Mucosa of stomach (tissue), 1 donor: Measurements from ENCODE around the gene POC1B.

Experiments used
- H3K27me3 ChIP-seq: one replicate; pipeline ENCODE4 v1.7.0; 2013; ENCODE audit warnings: mild to moderate bottlenecking, low read length; ENCODE audit not compliant: control insufficient read depth, insufficient read depth
- H3K36me3 ChIP-seq: one replicate; pipeline ENCODE4 v1.7.0; 2013; ENCODE audit warnings: low read length; ENCODE audit not compliant: control insufficient read depth, insufficient read depth
- H3K4me1 ChIP-seq: one replicate; pipeline ENCODE4 v1.7.0; 2013; ENCODE audit warnings: mild to moderate bottlenecking, low read length; ENCODE audit not compliant: control insufficient read depth, insufficient read depth
- H3K4me3 ChIP-seq: one replicate; pipeline ENCODE4 v1.7.0; 2013; ENCODE audit warnings: low read length
- H3K9ac ChIP-seq: one replicate; pipeline ENCODE4 v1.7.0; 2013; ENCODE audit warnings: mild to moderate bottlenecking, low read length, moderate library complexity
- H3K9me3 ChIP-seq: one replicate; pipeline ENCODE4 v1.7.0; 2013; ENCODE audit warnings: mild to moderate bottlenecking, low read length, moderate library complexity; ENCODE audit not compliant: control insufficient read depth
- donor health status: Pancreatic carcinoma.

POC1B gene

GRCh38 chr12:89529738-89530137 lies 3.9 kb upstream of the POC1B start:
- Histone ChIP-seq H3K4me3 (no peak overlapping the region), H3K27me3 (no peaks in the 10 kb centered on the region), H3K4me1 (no peaks in the 10 kb centered on the region), H3K9ac (no peak overlapping the region), H3K36me3 (no peaks in the 10 kb centered on the region), H3K9me3 (no peaks in the 10 kb centered on the region)

- H3K9ac ChIP-seq: no peak overlapping the region
- H3K27me3 ChIP-seq: no peaks in the 10 kb centered on the region
- no peak overlapping the region for H3K4me3 ChIP-seq
- no peaks in the 10 kb centered on the region for H3K36me3 ChIP-seq
- H3K9me3 ChIP-seq: no peaks in the 10 kb centered on the region
- H3K4me1 ChIP-seq: no peaks in the 10 kb centered on the region
These were observed 2.6 kb upstream of the POC1B start for GRCh38 chr12:89528434-89528833.

- peak overlapping the region; percentile 91 for H3K4me3 ChIP-seq
- no peaks in the 10 kb centered on the region for H3K27me3 ChIP-seq
- H3K9ac ChIP-seq: peak overlapping the region; percentile 90
- no peaks in the 10 kb centered on the region for H3K9me3 ChIP-seq
- no peaks in the 10 kb centered on the region for H3K36me3 ChIP-seq
- no peaks in the 10 kb centered on the region for H3K4me1 ChIP-seq
These were observed 483 bp downstream of the POC1B start for GRCh38 chr12:89525305-89525823.

- no peaks in the 10 kb centered on the region for H3K36me3 ChIP-seq
These were observed 1.1 kb downstream of the POC1B start, which contains the start of gene GALNT4 for GRCh38 chr12:89524541-89525304. TSS of gene GALNT4 (minus strand) at chr12:89524796. CDS start at chr12:89524549, 247 bp downstream.

GRCh38 chr12:89523843-89524540 lies 1.9 kb downstream of the POC1B start:
- H3K36me3 ChIP-seq: no peaks in the 10 kb centered on the region
- peak overlapping the region; percentile 91 for H3K4me3 ChIP-seq
- no peaks in the 10 kb centered on the region for H3K27me3 ChIP-seq
- no peaks in the 10 kb centered on the region for H3K4me1 ChIP-seq
- H3K9ac ChIP-seq: peak overlapping the region; percentile 90
- H3K9me3 ChIP-seq: no peaks in the 10 kb centered on the region

More at GRCh38 chr12:89524541-89525304, 1.1 kb downstream of the POC1B start, which contains the start of gene GALNT4:
- Histone ChIP-seq H3K4me3 (peak within 1 kb of the TSS; percentile 91), H3K9ac (peak within 1 kb of the TSS; percentile 90), H3K4me1 (no peaks in the 10 kb centered on the region), H3K9me3 (no peaks in the 10 kb centered on the region), H3K27me3 (no peaks in the 10 kb centered on the region)

GRCh38 chr12:89523393-89523792 lies 2.5 kb downstream of the POC1B start:
- Histone ChIP-seq H3K9me3 (no peaks in the 10 kb centered on the region), H3K4me1 (no peaks in the 10 kb centered on the region), H3K4me3 (peak overlapping the region; percentile 91)

GRCh38 chr12:89521364-89522223 lies 4.3 kb downstream of the POC1B start:
- Histone ChIP-seq H3K27me3 (no peaks in the 10 kb centered on the region), H3K4me3 (peak overlapping the region; percentile 26), H3K9me3 (no peaks in the 10 kb centered on the region), H3K36me3 (no peaks in the 10 kb centered on the region), H3K4me1 (no peaks in the 10 kb centered on the region), H3K9ac (peak overlapping the region; percentile 90)

More at GRCh38 chr12:89523393-89523792, 2.5 kb downstream of the POC1B start:
- H3K27me3 ChIP-seq: no peaks in the 10 kb centered on the region
- H3K36me3 ChIP-seq: no peaks in the 10 kb centered on the region
- peak overlapping the region; percentile 90 for H3K9ac ChIP-seq

GRCh38 chr12:89517720-89518119 lies 8.1 kb downstream of the POC1B start:
- no peaks in the 10 kb centered on the region for H3K9me3 ChIP-seq
- H3K4me1 ChIP-seq: peaks cover 9% of the 10 kb centered on the region
- H3K9ac ChIP-seq: no peak overlapping the region

GRCh38 chr12:89516633-89517032 lies 9.2 kb downstream of the POC1B start:
- Histone ChIP-seq H3K27me3 (no peaks in the 10 kb centered on the region), H3K4me1 (peaks cover 20% of the 10 kb centered on the region)

More at GRCh38 chr12:89517720-89518119, 8.1 kb downstream of the POC1B start:
- H3K4me3 ChIP-seq: no peak overlapping the region
- no peaks in the 10 kb centered on the region for H3K27me3 ChIP-seq
- no peaks in the 10 kb centered on the region for H3K36me3 ChIP-seq

GRCh38 chr12:89514751-89515150 lies 11.1 kb downstream of the POC1B start:
- Histone ChIP-seq H3K9ac (no peak overlapping the region), H3K9me3 (no peaks in the 10 kb centered on the region), H3K36me3 (no peaks in the 10 kb centered on the region), H3K4me3 (no peak overlapping the region), H3K4me1 (peaks cover 28% of the 10 kb centered on the region), H3K27me3 (no peaks in the 10 kb centered on the region)

More at GRCh38 chr12:89516633-89517032, 9.2 kb downstream of the POC1B start:
- H3K36me3 ChIP-seq: no peaks in the 10 kb centered on the region
- H3K9ac ChIP-seq: no peak overlapping the region
- no peak overlapping the region for H3K4me3 ChIP-seq
- no peaks in the 10 kb centered on the region for H3K9me3 ChIP-seq

- Histone ChIP-seq H3K9ac (no peak overlapping the region), H3K4me1 (peaks cover 31% of the 10 kb centered on the region), H3K9me3 (no peaks in the 10 kb centered on the region), H3K27me3 (no peaks in the 10 kb centered on the region), H3K36me3 (no peaks in the 10 kb centered on the region), H3K4me3 (no peak overlapping the region)
These were observed 12.3 kb downstream of the POC1B start for GRCh38 chr12:89513544-89513943.
